GM18858 (cell line): Measurements from ENCODE around the gene WIPI1.
"Not testable (repeated sequence)": the region's sequence is repeated elsewhere in the genome, so short reads cannot be mapped to it uniquely, and the experiment has no call there.

Experiments
- ATAC-seq: cut with Tn5 transposase; IDR thresholded peaks from one replicate; pipeline ENCODE4 v1.9.1; 2021; ENCODE audit not compliant: unreplicated experiment

Gene WIPI1

GRCh38 chr17:68457168-68457538, at the start of gene WIPI1:
WIPI1 (minus strand) TSS chr17:68457496; CDS start chr17:68457421, 75 bp downstream.
- ATAC-seq = peak; percentile 20

GRCh38 chr17:68505951-68506350, 48.7 kb upstream of the WIPI1 start:
- no peak for ATAC-seq

GRCh38 chr17:68501074-68501473, 43.8 kb upstream of the WIPI1 start:
- ATAC-seq = no peak

- ATAC-seq = no peak
Measured at GRCh38 chr17:68499587-68499986, 42.3 kb upstream of the WIPI1 start.

GRCh38 chr17:68498479-68499326, 41.4 kb upstream of the WIPI1 start:
- ATAC-seq = no peak

GRCh38 chr17:68497885-68498319, 40.6 kb upstream of the WIPI1 start:
- peak; percentile 87 for ATAC-seq

GRCh38 chr17:68495081-68495480, 37.8 kb upstream of the WIPI1 start:
- ATAC-seq = no peak

- ATAC-seq = not testable (repeated sequence)
Measured at GRCh38 chr17:68492394-68493054, 35.2 kb upstream of the WIPI1 start.

- ATAC-seq = no peak
Measured at GRCh38 chr17:68491381-68492231, 34.3 kb upstream of the WIPI1 start.

GRCh38 chr17:68489919-68490318, 32.6 kb upstream of the WIPI1 start:
- no peak for ATAC-seq

- no peak for ATAC-seq
Measured at GRCh38 chr17:68484458-68484857, 27.2 kb upstream of the WIPI1 start.

GRCh38 chr17:68482576-68483041, 25.3 kb upstream of the WIPI1 start:
- no peak for ATAC-seq

- no peak for ATAC-seq
Measured at GRCh38 chr17:68480885-68481284, 23.6 kb upstream of the WIPI1 start.

GRCh38 chr17:68470961-68471360, 13.7 kb upstream of the WIPI1 start:
- no peak for ATAC-seq

- no peak for ATAC-seq
Measured at GRCh38 chr17:68468788-68469187, 11.5 kb upstream of the WIPI1 start.

- no peak for ATAC-seq
Measured at GRCh38 chr17:68468334-68468733, 11.0 kb upstream of the WIPI1 start.

GRCh38 chr17:68463211-68464019, 6.1 kb upstream of the WIPI1 start:
- ATAC-seq = no peak

- no peak for ATAC-seq
Measured at GRCh38 chr17:68462381-68463210, 5.3 kb upstream of the WIPI1 start.

- ATAC-seq = no peak
Measured at GRCh38 chr17:68461589-68461988, 4.3 kb upstream of the WIPI1 start.

- no peak for ATAC-seq
Measured at GRCh38 chr17:68461122-68461539, 3.8 kb upstream of the WIPI1 start.
